ENCODE measurements around the gene PATE2. TPM values are rescaled to one million over a fixed set of nuclear protein-coding genes. Genes with fewer than 3 reads are reported as not detected.

PATE2 gene
- not detected in 2 replicates for total RNA-seq

GRCh38 chr11:125778728-125779127 lies at the start of gene PATE2:
PATE2 (minus strand) TSS chr11:125778828; CDS start chr11:125778773, 55 bp downstream.

GRCh38 chr11:125787827-125788226 lies 9.2 kb upstream of the PATE2 start, which contains the start of gene PATE3:
PATE3 (plus strand) TSS chr11:125788127; CDS start chr11:125788152, 25 bp downstream.

GRCh38 chr11:125745979-125746378 lies 32.6 kb downstream of the PATE2 start, which contains the start of gene PATE1:
PATE1 (plus strand) TSS chr11:125746279; CDS start chr11:125746305, 26 bp downstream.

Other genes with a start within 250 kb of the PATE2 start
- 114 and 133 TPM in 2 replicates for gene EI24, start 209.4 kb downstream of the PATE2 start, total RNA-seq
- 147 and 155 TPM in 2 replicates for gene STT3A, start 186.0 kb downstream of the PATE2 start, total RNA-seq
- gene CHEK1, start 153.7 kb downstream of the PATE2 start, total RNA-seq = 29.0 and 34.5 TPM in 2 replicates
- gene ACRV1, start 98.0 kb downstream of the PATE2 start, total RNA-seq = not detected in 2 replicates
- not detected in 2 replicates for gene PATE1, start 32.5 kb downstream of the PATE2 start, total RNA-seq
- gene PATE3, start 9.3 kb upstream of the PATE2 start, total RNA-seq = not detected in 2 replicates
- gene PATE4, start 54.5 kb upstream of the PATE2 start, total RNA-seq = not detected in 2 replicates
- gene HYLS1, start 108.8 kb upstream of the PATE2 start, total RNA-seq = 10.9 and 12.6 TPM in 2 replicates
- 6.8 and 11.6 TPM in 2 replicates for gene PUS3, start 124.4 kb upstream of the PATE2 start, total RNA-seq
- gene DDX25, start 125.7 kb upstream of the PATE2 start, total RNA-seq = 0.15 TPM in 1 of 2 replicates, not detected in the other
- gene VSIG10L2, start 167.2 kb upstream of the PATE2 start, total RNA-seq = not detected in 2 replicates